ENCODE data around the gene STPG4.
"Not testable (repeated sequence)": the region's sequence is repeated elsewhere in the genome, so short reads cannot be mapped to it uniquely, and the experiment has no call there.

The STPG4 gene

GRCh38 chr2:47160660-47161059 is 5.6 kb upstream of the STPG4 start:
- ATAC-seq = no peak
- Mint-ChIP-seq H3K4me3 (no peak overlapping the region), H3K9me3 (peaks cover 3% of the 10 kb centered on the region), H3K27ac (no peak overlapping the region), H3K27me3 (no peaks in the 10 kb centered on the region), H3K36me3 (peaks cover 67% of the 10 kb centered on the region), H3K4me1 (peaks cover 44% of the 10 kb centered on the region)

- Mint-ChIP-seq H3K27me3 (no peaks in the 10 kb centered on the region), H3K9me3 (peaks cover 3% of the 10 kb centered on the region), H3K36me3 (peaks cover 67% of the 10 kb centered on the region), H3K4me1 (peaks cover 39% of the 10 kb centered on the region), H3K4me3 (no peak overlapping the region), H3K27ac (no peak overlapping the region)
- no peak for ATAC-seq
Measured at GRCh38 chr2:47160211-47160610, 5.1 kb upstream of the STPG4 start.

GRCh38 chr2:47159627-47160026 is 4.5 kb upstream of the STPG4 start:
- ATAC-seq = no peak
- Mint-ChIP-seq H3K27ac (no peak overlapping the region), H3K27me3 (no peaks in the 10 kb centered on the region), H3K4me1 (peaks cover 34% of the 10 kb centered on the region), H3K36me3 (peaks cover 67% of the 10 kb centered on the region), H3K9me3 (peaks cover 3% of the 10 kb centered on the region), H3K4me3 (no peak overlapping the region)

GRCh38 chr2:47158576-47158975 is 3.5 kb upstream of the STPG4 start:
- Mint-ChIP-seq H3K36me3 (peaks cover 62% of the 10 kb centered on the region), H3K27me3 (no peaks in the 10 kb centered on the region), H3K4me1 (peaks cover 26% of the 10 kb centered on the region), H3K4me3 (no peak overlapping the region), H3K9me3 (peaks cover 3% of the 10 kb centered on the region), H3K27ac (no peak overlapping the region)
- ATAC-seq = no peak

GRCh38 chr2:47152803-47153202 is 2.3 kb downstream of the STPG4 start:
- H3K27ac Mint-ChIP-seq = no peak overlapping the region
- peaks cover 8% of the 10 kb centered on the region for H3K4me1 Mint-ChIP-seq
- H3K27me3 Mint-ChIP-seq = no peaks in the 10 kb centered on the region
- H3K9me3 Mint-ChIP-seq = no peaks in the 10 kb centered on the region
- no peak overlapping the region for H3K4me3 Mint-ChIP-seq
- no peak for ATAC-seq
- peaks cover 46% of the 10 kb centered on the region for H3K36me3 Mint-ChIP-seq

DNA sequence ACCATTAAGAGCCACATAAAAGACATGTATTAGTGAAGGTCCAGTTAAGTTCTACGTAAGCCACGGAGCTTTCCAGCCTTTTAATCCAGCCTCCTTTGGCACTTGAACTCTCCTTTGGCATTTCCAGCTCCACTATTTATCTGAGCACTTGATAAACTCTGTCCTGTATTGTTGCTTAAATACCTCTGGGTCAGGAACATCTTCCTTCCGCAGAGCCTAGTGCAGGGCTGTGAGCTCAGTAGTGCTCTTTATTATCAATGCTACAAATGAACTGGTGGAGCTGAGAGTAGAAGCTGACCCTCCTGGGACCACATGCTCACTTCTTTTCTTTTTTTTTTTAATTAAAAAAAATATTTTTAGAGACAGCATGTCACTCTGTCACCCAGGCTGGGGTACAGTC is 4.9 kb downstream of the STPG4 start:
- Mint-ChIP-seq H3K36me3 (peaks cover 33% of the 10 kb centered on the region), H3K27ac (no peak overlapping the region), H3K9me3 (no peaks in the 10 kb centered on the region), H3K4me1 (no peaks in the 10 kb centered on the region), H3K27me3 (no peaks in the 10 kb centered on the region), H3K4me3 (no peak overlapping the region)
- ATAC-seq = no peak

DNA sequence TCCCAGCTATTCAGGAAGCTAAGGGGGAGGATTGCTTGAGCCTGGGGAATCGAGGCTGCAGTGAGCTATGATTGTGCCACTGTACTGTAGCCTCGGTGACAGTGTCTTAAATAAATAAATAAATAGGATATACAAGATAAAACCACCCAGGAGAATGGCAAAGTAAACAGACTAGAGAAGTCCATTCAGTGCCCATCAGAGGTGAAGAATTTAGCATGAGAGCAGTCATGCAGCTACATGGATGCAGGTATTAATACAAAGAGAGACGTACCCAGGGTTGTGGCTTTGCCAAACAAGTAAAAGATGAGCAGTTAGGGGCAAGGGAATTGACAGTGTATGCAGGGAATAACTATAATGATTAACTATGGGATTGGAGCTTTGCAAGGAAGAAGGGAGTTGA is 8.1 kb downstream of the STPG4 start:
- Mint-ChIP-seq H3K9me3 (no peaks in the 10 kb centered on the region), H3K27me3 (no peaks in the 10 kb centered on the region), H3K36me3 (peaks cover 42% of the 10 kb centered on the region), H3K4me3 (no peak overlapping the region), H3K4me1 (no peaks in the 10 kb centered on the region), H3K27ac (no peak overlapping the region)
- ATAC-seq = no peak

GRCh38 chr2:47145466-47145865 is 9.6 kb downstream of the STPG4 start:
- Mint-ChIP-seq H3K4me1 (no peaks in the 10 kb centered on the region), H3K36me3 (peaks cover 50% of the 10 kb centered on the region), H3K4me3 (no peak overlapping the region), H3K9me3 (no peaks in the 10 kb centered on the region), H3K27ac (no peak overlapping the region), H3K27me3 (no peaks in the 10 kb centered on the region)
- ATAC-seq = no peak

DNA sequence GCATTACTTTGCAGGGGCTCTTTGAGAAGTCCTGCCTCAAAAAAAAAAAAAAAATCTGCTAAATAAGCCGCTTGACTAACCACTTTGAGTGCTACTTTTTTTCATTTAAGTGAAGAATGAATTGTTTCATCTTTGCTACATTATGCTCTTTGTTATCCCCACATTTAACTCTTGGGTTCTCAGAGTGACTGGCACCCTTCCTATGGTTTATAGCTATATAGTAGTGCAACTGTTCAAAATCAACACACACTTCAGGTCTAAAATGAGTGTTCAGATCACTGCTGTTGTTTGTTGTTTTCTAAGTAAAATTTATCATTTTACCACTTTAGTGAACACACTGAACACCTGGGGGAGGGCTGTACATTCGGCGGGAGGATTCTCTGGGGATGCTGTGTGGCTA is 13.6 kb downstream of the STPG4 start:
- no peak for ATAC-seq
- H3K4me1 Mint-ChIP-seq = no peaks in the 10 kb centered on the region
- H3K36me3 Mint-ChIP-seq = peaks cover 64% of the 10 kb centered on the region
- H3K9me3 Mint-ChIP-seq = peaks cover 12% of the 10 kb centered on the region
- H3K27me3 Mint-ChIP-seq = no peaks in the 10 kb centered on the region
- H3K27ac Mint-ChIP-seq = no peak overlapping the region
- H3K4me3 Mint-ChIP-seq = no peak overlapping the region

GRCh38 chr2:47134386-47135090 is 20.6 kb downstream of the STPG4 start:
- Mint-ChIP-seq H3K4me3 (no peak overlapping the region), H3K4me1 (no peaks in the 10 kb centered on the region), H3K27ac (no peak overlapping the region), H3K27me3 (no peaks in the 10 kb centered on the region), H3K9me3 (peaks cover 20% of the 10 kb centered on the region), H3K36me3 (peaks cover 37% of the 10 kb centered on the region)
- no peak for ATAC-seq

GRCh38 chr2:47133046-47133445 is 22.1 kb downstream of the STPG4 start:
- Mint-ChIP-seq H3K9me3 (peaks cover 16% of the 10 kb centered on the region), H3K27me3 (no peaks in the 10 kb centered on the region), H3K27ac (no peak overlapping the region), H3K36me3 (peaks cover 38% of the 10 kb centered on the region), H3K4me1 (no peaks in the 10 kb centered on the region), H3K4me3 (no peak overlapping the region)
- no peak for ATAC-seq

- Mint-ChIP-seq H3K4me1 (no peaks in the 10 kb centered on the region), H3K27me3 (no peaks in the 10 kb centered on the region), H3K4me3 (no peak overlapping the region), H3K27ac (no peak overlapping the region), H3K9me3 (peaks cover 9% of the 10 kb centered on the region), H3K36me3 (peaks cover 25% of the 10 kb centered on the region)
- no peak for ATAC-seq
Measured at GRCh38 chr2:47129191-47129706, 25.9 kb downstream of the STPG4 start.

- H3K36me3 Mint-ChIP-seq = peaks cover 25% of the 10 kb centered on the region
- peaks cover 7% of the 10 kb centered on the region for H3K9me3 Mint-ChIP-seq
- no peaks in the 10 kb centered on the region for H3K4me1 Mint-ChIP-seq
- no peak overlapping the region for H3K27ac Mint-ChIP-seq
- no peak overlapping the region for H3K4me3 Mint-ChIP-seq
- no peaks in the 10 kb centered on the region for H3K27me3 Mint-ChIP-seq
- no peak for ATAC-seq
Measured at GRCh38 chr2:47128705-47129104, 26.4 kb downstream of the STPG4 start.

DNA sequence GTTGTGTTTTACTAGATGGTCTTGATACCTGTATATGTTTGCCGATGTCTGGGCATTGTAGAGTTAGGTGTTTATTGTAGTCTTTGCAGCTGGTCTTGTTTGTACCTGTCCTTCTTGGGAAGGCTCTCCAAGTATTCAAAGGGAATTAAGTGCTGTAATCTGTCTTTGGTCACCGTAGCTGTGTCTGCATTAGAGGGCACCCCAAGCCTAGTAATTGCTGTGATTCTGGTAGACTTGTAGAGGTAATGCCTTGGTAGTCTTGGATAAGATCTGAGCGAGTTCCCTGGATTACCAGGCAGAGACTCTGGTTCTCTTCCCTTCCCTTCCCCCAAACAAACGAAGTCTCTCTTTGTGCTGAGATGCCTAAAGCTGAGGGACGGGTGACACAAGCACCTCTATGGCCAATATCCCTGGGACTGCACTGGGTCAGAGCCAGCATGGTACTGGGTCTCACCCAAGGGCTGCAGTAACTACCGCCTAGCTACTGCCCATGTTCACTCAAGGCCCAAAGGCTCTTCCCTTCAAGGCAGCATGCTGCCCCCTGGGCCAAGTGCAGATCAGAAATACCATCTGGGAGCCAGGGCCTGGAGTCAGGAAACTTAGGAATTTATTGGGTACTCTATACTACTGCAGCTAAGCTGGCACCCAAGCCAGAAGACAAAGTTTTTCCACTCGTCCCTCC is 27.1 kb downstream of the STPG4 start:
- Mint-ChIP-seq H3K9me3 (peaks cover 7% of the 10 kb centered on the region), H3K27ac (no peak overlapping the region)
- no peak for ATAC-seq

GRCh38 chr2:47126783-47127182 is 28.3 kb downstream of the STPG4 start:
- ATAC-seq = no peak
- H3K4me3 Mint-ChIP-seq = no peak overlapping the region
- H3K27me3 Mint-ChIP-seq = no peaks in the 10 kb centered on the region
- H3K9me3 Mint-ChIP-seq = peaks cover 8% of the 10 kb centered on the region
- H3K27ac Mint-ChIP-seq = no peak overlapping the region
- no peaks in the 10 kb centered on the region for H3K4me1 Mint-ChIP-seq
- peaks cover 25% of the 10 kb centered on the region for H3K36me3 Mint-ChIP-seq

More for the DNA sequence above, 27.1 kb downstream of the STPG4 start:
- Mint-ChIP-seq H3K36me3 (peaks cover 25% of the 10 kb centered on the region), H3K27me3 (no peaks in the 10 kb centered on the region), H3K4me3 (no peak overlapping the region), H3K4me1 (no peaks in the 10 kb centered on the region)

DNA sequence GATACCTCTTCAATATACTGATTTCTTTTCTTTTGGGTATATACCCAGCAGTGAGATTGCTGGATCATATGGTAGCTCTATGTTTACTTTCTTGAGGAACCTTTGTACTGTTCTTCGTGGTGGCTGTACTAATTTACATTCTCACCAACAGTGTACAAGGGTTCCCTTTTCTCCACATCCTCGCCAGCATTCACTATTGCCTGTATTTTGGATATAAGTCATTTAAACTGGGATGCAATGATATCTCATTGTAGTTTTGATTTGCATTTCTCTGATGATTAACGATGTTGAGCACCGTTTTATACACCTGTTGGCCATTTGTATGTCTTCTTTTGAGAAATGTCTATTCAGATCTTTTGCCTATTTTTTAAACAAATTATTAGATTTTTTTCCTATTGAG is 30.4 kb downstream of the STPG4 start:
- H3K9me3 Mint-ChIP-seq, H3K27me3 Mint-ChIP-seq, H3K27ac Mint-ChIP-seq, ATAC-seq, H3K4me3 Mint-ChIP-seq: not testable (repeated sequence)
- H3K36me3 Mint-ChIP-seq = peaks cover 25% of the 10 kb centered on the region
- peaks cover 14% of the 10 kb centered on the region for H3K4me1 Mint-ChIP-seq
